Stimulated activated CD4-positive, alpha-beta T cell treated with anti-CD3 and anti-CD28 coated beads, Interleukin-12 subunit alpha, Interleukin-12 subunit beta, amount 100 ng/mL, for 48 hours (primary cell): ENCODE measurements around the gene IGFLR1.
"Not testable (repeated sequence)": the region's sequence is repeated elsewhere in the genome, so short reads cannot be mapped to it uniquely, and the experiment has no call there.

ENCODE experiments used
- DNase-seq, 3 donors: peaks; one replicate each; pipeline ENCODE4 v3.0.0-alpha.2; 2020; ENCODE audit warnings: low read depth in 2 of 3, low spot score in 1 of 3

Gene IGFLR1

GRCh38 chr19:35777086-35777841 lies 35.0 kb upstream of the IGFLR1 start:
- no peak for DNase-seq

GRCh38 chr19:35776102-35776788 lies 34.0 kb upstream of the IGFLR1 start:
- DNase-seq = no peak

- DNase-seq = peak; percentile 98 to 100 (median 99)
Observed at GRCh38 chr19:35775298-35776101, 33.2 kb upstream of the IGFLR1 start, which contains the start of gene ARHGAP33. Gene ARHGAP33, plus strand, starts transcription at chr19:35775564. Its CDS starts 95 bp downstream, at chr19:35775659.

- DNase-seq = no peak
Observed at GRCh38 chr19:35775046-35775297, 32.7 kb upstream of the IGFLR1 start.

- DNase-seq = no peak
Observed at GRCh38 chr19:35774274-35775045, 32.2 kb upstream of the IGFLR1 start.

GRCh38 chr19:35773020-35773806 lies 31.0 kb upstream of the IGFLR1 start:
- no peak for DNase-seq

- not testable (repeated sequence) for DNase-seq
Observed at GRCh38 chr19:35772362-35772761, 30.1 kb upstream of the IGFLR1 start.

GRCh38 chr19:35768082-35768421 lies 25.8 kb upstream of the IGFLR1 start:
- no peak for DNase-seq

GRCh38 chr19:35767288-35768081 lies 25.2 kb upstream of the IGFLR1 start:
- DNase-seq = no peak

- no peak for DNase-seq
Observed at GRCh38 chr19:35766571-35767104, 24.4 kb upstream of the IGFLR1 start.

GRCh38 chr19:35764432-35765315 lies 22.4 kb upstream of the IGFLR1 start:
- no peak for DNase-seq

- no peak for DNase-seq
Observed at GRCh38 chr19:35760711-35761349, 18.6 kb upstream of the IGFLR1 start.

GRCh38 chr19:35759697-35760096 lies 17.4 kb upstream of the IGFLR1 start:
- DNase-seq = no peak

- DNase-seq = peak; percentile 96 to 99 (median 98)
Observed at GRCh38 chr19:35757749-35758608, 15.7 kb upstream of the IGFLR1 start, which contains the start of gene PROSER3. Gene PROSER3, plus strand, starts transcription at chr19:35758176. Its CDS starts 40 bp downstream, at chr19:35758216.

- no peak for DNase-seq
Observed at GRCh38 chr19:35757231-35757748, 15.0 kb upstream of the IGFLR1 start.

- no peak for DNase-seq
Observed at GRCh38 chr19:35756377-35757230, 14.4 kb upstream of the IGFLR1 start, which contains the start of gene HSPB6. Gene HSPB6, minus strand, starts transcription at chr19:35757029. Its CDS starts 21 bp downstream, at chr19:35757008.
